MM.1S (cell line): Measurements from ENCODE around the gene FGGY.

ENCODE experiments used
- DNase-seq: peaks from one replicate; pipeline ENCODE4 v3.0.0-alpha.2; 2015
- H2AFZ ChIP-seq: fragments of 300-600 bp; sonication (generic); 2 replicates; pipeline ENCODE4 v1.6.0; 2016; ENCODE audit warnings: antibody characterized with exemption, low read length
- H3F3A ChIP-seq: fragments of 300-600 bp; sonication (generic); 2 replicates; pipeline ENCODE4 v1.6.1; 2016; ENCODE audit warnings: mild to moderate bottlenecking, antibody characterized with exemption, low read length, moderate library complexity, mixed read lengths; ENCODE audit not compliant: insufficient read depth
- H3K27ac ChIP-seq: fragments of 300-600 bp; sonication (generic); 2 replicates; pipeline ENCODE4 v1.5.1; 2016; ENCODE audit warnings: mild to moderate bottlenecking, low read length
- H3K27me3 ChIP-seq: fragments of 300-600 bp; sonication (generic); replicated peaks from 2 replicates; pipeline ENCODE4 v1.6.0; 2016; ENCODE audit warnings: low read length; ENCODE audit not compliant: insufficient read depth
- H3K36me3 ChIP-seq: fragments of 300-600 bp; sonication (generic); replicated peaks from 2 replicates; pipeline ENCODE4 v1.6.1; 2016; ENCODE audit warnings: mild to moderate bottlenecking, low read length, mixed read lengths; ENCODE audit not compliant: insufficient read depth
- H3K4me1 ChIP-seq: fragments of 300-600 bp; sonication (generic); 2 replicates; pipeline ENCODE4 v1.6.1; 2016; ENCODE audit warnings: low read length, mixed read lengths
- H3K4me2 ChIP-seq: fragments of 300-600 bp; sonication (generic); 2 replicates; pipeline ENCODE4 v1.6.0; 2016; ENCODE audit warnings: low read depth, low read length
- H3K4me3 ChIP-seq: fragments of 300-600 bp; sonication (generic); 2 replicates; pipeline ENCODE4 v1.5.1; 2016; ENCODE audit warnings: low read length, mixed read lengths
- H3K79me2 ChIP-seq: fragments of 300-600 bp; sonication (generic); 2 replicates; pipeline ENCODE4 v1.6.1; 2016; ENCODE audit warnings: mixed run types, low read length, mixed read lengths
- H3K9ac ChIP-seq: fragments of 300-600 bp; sonication (generic); 2 replicates; pipeline ENCODE4 v1.6.1; 2016; ENCODE audit warnings: low read length, mixed read lengths
- H3K9me2 ChIP-seq: fragments of 300-600 bp; sonication (generic); replicated peaks from 2 replicates; pipeline ENCODE4 v1.6.1; 2016; ENCODE audit warnings: mild to moderate bottlenecking, low read length, mixed read lengths; ENCODE audit not compliant: insufficient read depth
- H3K9me3 ChIP-seq: fragments of 300-600 bp; sonication (generic); replicated peaks from 2 replicates; pipeline ENCODE4 v1.6.1; 2016; ENCODE audit warnings: mild to moderate bottlenecking, low read length, mixed read lengths; ENCODE audit not compliant: insufficient read depth
- H4K20me1 ChIP-seq: fragments of 300-600 bp; sonication (generic); 2 replicates; pipeline ENCODE4 v1.6.1; 2016; ENCODE audit warnings: mild to moderate bottlenecking, low read length, moderate library complexity, mixed read lengths; ENCODE audit not compliant: insufficient read depth
- CTCF ChIP-seq: fragments of 300-600 bp; sonication (generic); IDR thresholded peaks from 2 replicates; pipeline ENCODE4 v1.5.1; 2016; ENCODE audit warnings: antibody characterized with exemption, low read length, mixed read lengths
- EZH2 ChIP-seq: fragments of 300-600 bp; sonication (generic); optimal IDR thresholded peaks from 2 replicates; pipeline ENCODE3; 2017; ENCODE audit warnings: low read depth, mild to moderate bottlenecking, antibody characterized with exemption, low read length, mixed read lengths
- EZH2phosphoT487 ChIP-seq: fragments of 300-600 bp; sonication (generic); IDR thresholded peaks from 2 replicates; pipeline ENCODE4 v1.6.1; 2018; ENCODE audit warnings: antibody characterized with exemption, low read length

FGGY gene

GRCh38 chr1:59377350-59377904 is 80.5 kb downstream of the FGGY start:
- Histone ChIP-seq H3K79me2 (no peaks in the 10 kb centered on the region), H3K27ac (no peak overlapping the region), H3K4me2 (no peak overlapping the region), H3F3A (no peaks in the 10 kb centered on the region), H3K4me3 (no peak overlapping the region), H3K9ac (no peak overlapping the region), H4K20me1 (no peaks in the 10 kb centered on the region), H3K36me3 (no peaks in the 10 kb centered on the region), H3K9me2 (no peaks in the 10 kb centered on the region), H3K27me3 (no peaks in the 10 kb centered on the region), H3K4me1 (no peaks in the 10 kb centered on the region), H2AFZ (no peak overlapping the region), H3K9me3 (no peaks in the 10 kb centered on the region)
- TF ChIP-seq CTCF = no peak
- no peak for TF ChIP-seq EZH2phosphoT487
- TF ChIP-seq EZH2 = no peak
- DNase-seq = no peak

- H3F3A ChIP-seq = no peaks in the 10 kb centered on the region
- H3K79me2 ChIP-seq = no peaks in the 10 kb centered on the region
- H2AFZ ChIP-seq = no peak overlapping the region
- no peak overlapping the region for H3K4me2 ChIP-seq
- no peaks in the 10 kb centered on the region for H3K27me3 ChIP-seq
- no peak for DNase-seq
- H3K36me3 ChIP-seq = no peaks in the 10 kb centered on the region
- no peaks in the 10 kb centered on the region for H3K9me2 ChIP-seq
- no peaks in the 10 kb centered on the region for H4K20me1 ChIP-seq
- no peak overlapping the region for H3K4me3 ChIP-seq
- H3K9me3 ChIP-seq = no peaks in the 10 kb centered on the region
- no peaks in the 10 kb centered on the region for H3K4me1 ChIP-seq
- no peak overlapping the region for H3K9ac ChIP-seq
- H3K27ac ChIP-seq = no peak overlapping the region
- no peak for TF ChIP-seq EZH2phosphoT487
- no peak for TF ChIP-seq EZH2
- no peak for TF ChIP-seq CTCF
These were observed 81.9 kb downstream of the FGGY start for GRCh38 chr1:59378621-59379370.

GRCh38 chr1:59379371-59379728 is 82.5 kb downstream of the FGGY start:
- Histone ChIP-seq H3K36me3 (no peaks in the 10 kb centered on the region), H3K4me1 (peaks cover 3% of the 10 kb centered on the region), H4K20me1 (no peaks in the 10 kb centered on the region), H3K4me3 (no peak overlapping the region), H2AFZ (no peak overlapping the region), H3K9me3 (no peaks in the 10 kb centered on the region), H3K27me3 (no peaks in the 10 kb centered on the region), H3K9me2 (no peaks in the 10 kb centered on the region), H3K79me2 (no peaks in the 10 kb centered on the region), H3F3A (no peaks in the 10 kb centered on the region), H3K27ac (no peak overlapping the region), H3K9ac (no peak overlapping the region), H3K4me2 (no peak overlapping the region)
- no peak for DNase-seq
- TF ChIP-seq EZH2phosphoT487 (no peak), CTCF (no peak), EZH2 (no peak)
